ENCODE data around the gene FPGS. TPM values are rescaled to one million over a fixed set of nuclear protein-coding genes. Genes with fewer than 3 reads are reported as not detected.

The FPGS gene
- polyA plus RNA-seq, 1 of the 3 experiments (the other 2 are of a cell fraction), result 82.7 TPM

- H3K4me1 ChIP-seq (ENCODE audit: control insufficient read depth in 1 of 2, insufficient read depth in 2 of 2, low read depth in 1 of 2, low read length in 1 of 2), result peaks cover 0 to 13% of the 10 kb centered on the region in 2 experiments; a peak in 1 of 4 replicates
- H3K4me2 ChIP-seq, result no peak overlapping the region
- no peak overlapping the region for H3K27ac ChIP-seq (ENCODE audit: low read depth in 2 of 2, low read length in 1 of 2)
- no peaks in the 10 kb centered on the region for H4K20me1 ChIP-seq (ENCODE audit: insufficient read depth)
- no peaks in the 10 kb centered on the region for H3F3A ChIP-seq (replicated peaks; ENCODE audit: insufficient read depth)
- no peak overlapping the region for H3K4me3 ChIP-seq (ENCODE audit: low read depth in 2 of 2, low read length in 1 of 2)
- TF ChIP-seq PBX3 (IDR thresholded peaks at IDR 0.05) (no peak), POLR2AphosphoS5 (IDR thresholded peaks at IDR 0.05; ENCODE audit: low read depth, low read length) (no peak), RXRA (IDR thresholded peaks at IDR 0.05; ENCODE audit: borderline replicate concordance, low read depth) (no peak), FOSL2 (IDR thresholded peaks at IDR 0.05; ENCODE audit: borderline replicate concordance, low read depth) (no peak), MEF2A (IDR thresholded peaks at IDR 0.05; ENCODE audit: borderline replicate concordance, low read depth) (no peak), RCOR1 (IDR thresholded peaks at IDR 0.05; ENCODE audit: low read length) (no peak), FOXM1 (IDR thresholded peaks at IDR 0.05; ENCODE audit: low read depth) (no peak), TCF12 (IDR thresholded peaks at IDR 0.05) (no peak), CTCF (IDR thresholded peaks at IDR 0.05) (no peak), NRF1 (IDR thresholded peaks at IDR 0.05; ENCODE audit: low read depth, low read length) (no peak), TEAD4 (IDR thresholded peaks at IDR 0.05; ENCODE audit: borderline replicate concordance, insufficient read depth) (no peak), FOXJ3 (CRISPR knock-in tag; IDR thresholded peaks at IDR 0.05) (no peak), EP300 (IDR thresholded peaks at IDR 0.05; ENCODE audit: borderline replicate concordance in 1 of 2, low read depth in 1 of 2, low read length in 1 of 2) (no peak), ZBTB33 (IDR thresholded peaks at IDR 0.05; ENCODE audit: borderline replicate concordance, low read depth) (no peak), YY1 (IDR thresholded peaks at IDR 0.05; ENCODE audit: low read depth) (no peak), RFX5 (IDR thresholded peaks at IDR 0.05; ENCODE audit: low read length) (no peak)
- ChIA-PET POLR2A (no interaction called here), CTCF (interaction anchor here (1.7 to 1.8 kb wide), 2 partner anchors 26 to 108 kb away, joined by 4 to 8 read pairs; partner anchors contain the start of gene TOR2A)
- no peaks in the 10 kb centered on the region for H3K9me2 ChIP-seq
- no peaks in the 10 kb centered on the region for H3K36me3 ChIP-seq (replicated peaks in 1 of 2; ENCODE audit: control insufficient read depth in 1 of 2, insufficient read depth in 2 of 2, low read length in 1 of 2)
- peaks cover under 1% of the 10 kb centered on the region; the same call in 1 of the 2 replicates for H3K27me3 ChIP-seq (ENCODE audit: insufficient read depth)
- H3K9ac ChIP-seq, result no peak overlapping the region
- DNase-seq, result no peak
- no peak overlapping the region for H2AFZ ChIP-seq (ENCODE audit: low read depth)
- H3K9me3 ChIP-seq, result no peaks in the 10 kb centered on the region
- no peaks in the 10 kb centered on the region for H3K79me2 ChIP-seq (ENCODE audit: insufficient read depth)
- 63% methylated on average over 5 of the region's 5 CpGs for WGBS (ENCODE audit: low lambda C conversion rate)
Observed at GRCh38 chr9:127761061-127761460, 41.6 kb upstream of the FPGS start.
